ENCODE results near the gene TMEM123. TPM values are rescaled to one million over a fixed set of nuclear protein-coding genes. Genes with fewer than 3 reads are reported as not detected.

The TMEM123 gene
- total RNA-seq, 6 experiments from 2014 or later: 128 to 197 (median 161) TPM

DNA sequence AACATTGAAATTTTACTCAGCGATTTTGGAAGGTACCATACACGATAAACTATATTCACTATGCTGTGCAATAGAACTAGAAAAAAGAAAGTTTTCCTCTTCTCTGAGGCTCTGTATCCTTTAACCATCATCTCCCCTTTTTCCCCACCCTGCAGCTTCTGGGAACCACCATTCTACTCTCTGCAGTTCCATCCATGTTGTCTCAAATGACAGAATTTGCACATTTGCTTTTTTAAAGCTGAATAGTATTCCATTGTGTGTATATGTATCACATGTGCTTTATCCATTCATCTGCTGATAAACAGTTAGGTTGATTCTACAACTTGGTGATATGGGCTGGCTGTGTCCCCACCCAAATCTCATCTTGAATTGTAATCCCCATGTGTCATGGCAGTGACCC is 21.2 kb downstream of the TMEM123 start:
- peaks cover 36% of the 10 kb centered on the region for H3K4me1 Mint-ChIP-seq (ENCODE audit: low read depth)
- TF ChIP-seq, protein P1, sequence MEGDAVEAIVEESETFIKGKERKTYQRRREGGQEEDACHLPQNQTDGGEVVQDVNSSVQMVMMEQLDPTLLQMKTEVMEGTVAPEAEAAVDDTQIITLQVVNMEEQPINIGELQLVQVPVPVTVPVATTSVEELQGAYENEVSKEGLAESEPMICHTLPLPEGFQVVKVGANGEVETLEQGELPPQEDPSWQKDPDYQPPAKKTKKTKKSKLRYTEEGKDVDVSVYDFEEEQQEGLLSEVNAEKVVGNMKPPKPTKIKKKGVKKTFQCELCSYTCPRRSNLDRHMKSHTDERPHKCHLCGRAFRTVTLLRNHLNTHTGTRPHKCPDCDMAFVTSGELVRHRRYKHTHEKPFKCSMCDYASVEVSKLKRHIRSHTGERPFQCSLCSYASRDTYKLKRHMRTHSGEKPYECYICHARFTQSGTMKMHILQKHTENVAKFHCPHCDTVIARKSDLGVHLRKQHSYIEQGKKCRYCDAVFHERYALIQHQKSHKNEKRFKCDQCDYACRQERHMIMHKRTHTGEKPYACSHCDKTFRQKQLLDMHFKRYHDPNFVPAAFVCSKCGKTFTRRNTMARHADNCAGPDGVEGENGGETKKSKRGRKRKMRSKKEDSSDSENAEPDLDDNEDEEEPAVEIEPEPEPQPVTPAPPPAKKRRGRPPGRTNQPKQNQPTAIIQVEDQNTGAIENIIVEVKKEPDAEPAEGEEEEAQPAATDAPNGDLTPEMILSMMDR (IDR thresholded peaks at IDR 0.05): no peak
- no peak overlapping the region for H3K4me3 Mint-ChIP-seq
- no peaks in the 10 kb centered on the region for H3K27me3 Mint-ChIP-seq (ENCODE audit: insufficient read depth)
- H3K9me3 Mint-ChIP-seq: peaks cover 24% of the 10 kb centered on the region
- no peak overlapping the region for H3K27ac Mint-ChIP-seq
- no peak for DNase-seq
- H3K36me3 Mint-ChIP-seq (ENCODE audit: low read depth): peaks cover 47% of the 10 kb centered on the region

DNA sequence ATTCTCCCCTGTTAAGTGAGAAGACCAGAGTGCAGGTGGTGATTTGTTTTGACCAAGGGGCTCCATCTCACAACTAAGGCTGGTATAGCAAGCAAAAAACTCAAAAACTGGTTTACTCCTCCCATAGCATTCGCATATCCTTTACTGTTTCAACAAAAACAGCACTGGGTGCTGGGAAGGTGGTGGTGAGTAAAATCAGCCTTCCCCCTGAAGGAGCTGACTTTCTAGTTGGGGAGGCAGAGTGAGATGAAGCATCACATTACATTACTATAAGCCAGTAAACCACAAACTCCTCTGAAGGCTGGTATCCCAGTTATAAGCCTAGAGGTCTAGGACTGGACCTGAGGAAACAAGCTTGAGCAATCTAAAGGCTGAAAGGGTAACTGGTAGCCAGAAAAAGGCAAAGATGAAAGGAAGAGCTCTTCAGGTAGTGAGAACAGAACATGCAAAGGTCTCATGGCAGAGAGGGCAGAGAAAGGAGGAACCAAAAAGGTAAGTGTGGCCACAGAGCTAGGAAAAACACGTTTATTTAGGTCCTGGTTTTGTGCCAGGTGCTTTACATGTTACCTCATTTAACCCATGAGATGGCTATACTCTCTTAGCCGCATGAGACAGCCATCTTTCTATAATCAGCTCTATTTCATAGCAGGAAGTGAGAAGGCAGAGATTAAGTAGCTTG is 22.3 kb downstream of the TMEM123 start:
- H3K9me3 Mint-ChIP-seq: peaks cover 24% of the 10 kb centered on the region
- peaks cover 27% of the 10 kb centered on the region for H3K4me1 Mint-ChIP-seq (ENCODE audit: low read depth)
- DNase-seq: peak; percentile 30
- TF ChIP-seq, protein P1 (IDR thresholded peaks at IDR 0.05): no peak
- peak overlapping the region; percentile 62 for H3K27ac Mint-ChIP-seq
- no peaks in the 10 kb centered on the region for H3K27me3 Mint-ChIP-seq (ENCODE audit: insufficient read depth)
- H3K4me3 Mint-ChIP-seq: no peak overlapping the region
- H3K36me3 Mint-ChIP-seq (ENCODE audit: low read depth): peaks cover 42% of the 10 kb centered on the region

DNA sequence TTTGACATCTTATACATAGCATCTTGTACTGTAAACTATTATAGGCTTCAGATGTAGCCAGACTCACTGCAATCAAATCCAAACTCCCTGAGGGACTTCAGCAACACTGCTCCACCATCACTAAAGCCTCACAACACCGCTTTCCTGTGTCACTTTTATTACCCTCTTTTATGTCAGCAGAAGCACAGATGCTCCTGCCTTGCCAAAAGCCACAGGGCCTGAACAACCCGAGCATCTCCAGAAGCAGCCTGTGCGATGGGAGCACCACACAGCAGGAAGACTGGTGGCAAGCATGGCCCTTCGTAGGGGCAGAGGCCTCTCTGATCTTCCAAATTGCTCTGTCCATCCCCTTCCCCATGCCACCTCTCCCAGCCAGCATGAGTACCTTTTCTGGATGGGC is 22.9 kb downstream of the TMEM123 start:
- Mint-ChIP-seq H3K27ac (peak overlapping the region; percentile 2; the same call in 1 of the 2 replicates), H3K36me3 (ENCODE audit: low read depth) (peaks cover 38% of the 10 kb centered on the region), H3K9me3 (peaks cover 24% of the 10 kb centered on the region), H3K4me3 (no peak overlapping the region), H3K4me1 (ENCODE audit: low read depth) (peaks cover 27% of the 10 kb centered on the region), H3K27me3 (ENCODE audit: insufficient read depth) (no peaks in the 10 kb centered on the region)
- TF ChIP-seq, protein P1 (IDR thresholded peaks at IDR 0.05): no peak
- DNase-seq: no peak

DNA sequence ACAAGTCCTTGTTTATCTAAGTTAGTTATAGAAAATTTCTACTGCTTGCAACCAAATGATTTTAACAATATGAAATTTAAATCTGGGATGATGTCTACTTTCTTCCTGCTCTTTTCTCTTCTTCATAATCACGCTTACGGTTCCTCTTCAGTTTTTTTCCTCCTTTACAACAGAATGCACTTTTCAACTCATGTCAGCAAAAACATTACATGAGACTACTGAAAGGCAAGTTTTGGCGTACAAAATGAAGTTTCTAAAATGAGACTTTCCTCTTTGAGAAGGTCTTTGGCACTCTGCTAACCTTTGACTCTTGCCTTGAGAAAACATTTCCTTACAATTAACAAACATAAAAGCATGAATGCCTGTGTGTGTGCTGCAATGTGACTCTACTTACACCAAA is 23.3 kb downstream of the TMEM123 start:
- Mint-ChIP-seq H3K4me1 (ENCODE audit: low read depth) (peaks cover 27% of the 10 kb centered on the region), H3K9me3 (peaks cover 24% of the 10 kb centered on the region), H3K4me3 (no peak overlapping the region), H3K27me3 (ENCODE audit: insufficient read depth) (no peaks in the 10 kb centered on the region), H3K36me3 (ENCODE audit: low read depth) (peaks cover 34% of the 10 kb centered on the region), H3K27ac (no peak overlapping the region; the same call in 1 of the 2 replicates)
- DNase-seq: no peak
- TF ChIP-seq, protein P1 (IDR thresholded peaks at IDR 0.05): no peak

DNA sequence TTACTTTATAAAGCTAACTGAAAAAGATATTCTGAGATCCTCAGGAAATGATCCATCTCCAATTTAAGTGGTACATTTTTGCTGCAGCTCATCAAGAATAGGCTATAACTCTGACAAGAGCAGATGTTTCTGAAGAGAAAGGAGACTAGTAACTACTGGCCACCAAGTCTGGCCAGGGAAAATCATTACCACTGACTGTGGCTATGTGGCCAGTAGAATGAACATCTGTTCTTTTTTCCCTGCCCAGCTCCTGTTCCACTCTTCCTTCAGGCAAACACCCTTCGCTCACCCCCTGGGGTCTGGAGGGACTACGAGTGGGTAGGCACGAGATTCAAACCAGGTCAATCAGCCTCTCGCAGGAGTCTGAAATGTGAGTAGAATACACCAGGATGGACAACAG is 23.9 kb downstream of the TMEM123 start:
- Mint-ChIP-seq H3K36me3 (ENCODE audit: low read depth) (peaks cover 32% of the 10 kb centered on the region), H3K27ac (no peak overlapping the region; the same call in 1 of the 2 replicates), H3K9me3 (peaks cover 20% of the 10 kb centered on the region), H3K4me1 (ENCODE audit: low read depth) (peaks cover 27% of the 10 kb centered on the region), H3K27me3 (ENCODE audit: insufficient read depth) (no peaks in the 10 kb centered on the region), H3K4me3 (no peak overlapping the region)
- TF ChIP-seq, protein P1 (IDR thresholded peaks at IDR 0.05): no peak
- no peak for DNase-seq
